NCI-H2227 (cell line): ENCODE measurements around the gene NFIC.

Experiments
- DNase-seq: peaks from one replicate; lab custom pipeline; 2025; ENCODE audit not compliant: unreplicated experiment; lab: John Stamatoyannopoulos, UW

NFIC gene

DNA sequence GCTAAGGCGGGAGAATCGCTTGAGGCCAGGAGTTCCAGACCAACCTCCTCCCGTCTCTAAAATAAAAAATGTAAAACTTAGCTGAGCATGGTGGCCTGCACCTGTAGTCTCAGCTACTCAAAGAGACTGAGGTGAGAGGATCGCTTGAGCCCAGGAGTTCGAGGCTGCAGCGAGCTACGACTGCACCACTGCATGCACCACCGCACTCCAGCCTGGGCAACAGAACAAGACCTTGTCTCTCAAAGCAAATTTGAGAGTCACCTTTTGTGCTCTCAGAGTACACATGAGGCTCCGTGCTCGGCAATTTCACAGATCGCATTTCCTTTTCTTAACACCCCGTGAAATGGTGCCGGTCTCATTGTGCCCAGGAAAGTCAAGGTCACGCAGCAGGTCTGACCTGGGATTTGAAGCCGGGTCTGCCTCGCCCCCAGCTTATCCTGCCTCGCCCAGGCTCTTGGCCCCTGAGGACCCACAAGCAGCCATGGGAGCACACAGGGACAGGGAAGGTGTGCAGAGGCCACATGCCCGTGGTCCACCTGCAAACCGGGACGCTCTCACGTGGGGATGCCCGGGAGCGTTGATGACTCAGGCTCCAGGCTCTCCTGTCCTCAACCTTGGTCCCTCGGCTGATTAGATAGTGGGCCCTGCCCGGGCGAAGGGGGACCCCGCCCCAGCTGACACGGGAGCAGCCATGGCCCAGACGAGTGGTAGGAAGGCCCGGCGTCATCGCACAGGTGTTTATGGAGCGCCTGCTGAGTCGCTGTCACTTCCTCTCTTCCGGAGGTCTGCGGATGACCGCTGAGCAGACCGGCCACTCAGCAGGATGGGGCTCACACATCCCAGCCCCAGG, 115.1 kb downstream of the NFIC start:
- DNase-seq: no peak

DNA sequence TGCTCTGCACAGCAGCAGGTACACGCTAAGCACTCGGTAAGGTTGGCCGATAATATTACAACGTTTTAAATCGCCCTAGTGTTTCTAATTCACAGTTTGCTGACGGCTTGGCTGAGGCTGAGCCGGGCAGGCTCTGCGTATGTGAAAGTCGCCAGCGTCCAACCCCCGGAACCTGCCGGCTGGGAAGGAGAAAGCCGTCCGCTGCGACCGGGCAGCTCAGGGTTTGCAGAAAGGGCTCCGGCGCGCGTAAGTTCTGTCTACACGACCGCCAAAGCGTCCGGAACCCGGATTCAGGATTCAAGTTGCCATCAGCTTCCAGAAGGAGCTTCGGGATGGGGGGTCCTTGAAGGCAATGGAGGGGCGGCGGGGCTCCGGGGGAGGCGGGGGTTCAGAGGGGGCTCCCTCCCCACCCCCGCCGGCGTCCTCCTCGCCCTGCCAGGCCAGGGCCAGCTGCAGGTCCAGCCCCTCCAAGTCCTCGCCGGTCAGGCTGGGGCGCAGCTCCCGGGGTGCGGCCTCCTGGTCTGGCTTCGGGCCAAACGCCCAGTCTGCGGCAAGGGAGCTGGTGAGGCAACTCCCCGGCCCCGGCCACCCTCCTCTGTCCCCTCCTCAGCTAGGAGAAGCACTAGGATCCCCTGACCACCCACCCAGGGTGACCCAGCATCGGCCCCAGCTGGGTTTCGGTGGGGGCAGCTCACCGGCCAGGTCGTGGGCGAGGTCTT, 116.3 kb downstream of the NFIC start:
- peak; percentile 35 for DNase-seq

DNA sequence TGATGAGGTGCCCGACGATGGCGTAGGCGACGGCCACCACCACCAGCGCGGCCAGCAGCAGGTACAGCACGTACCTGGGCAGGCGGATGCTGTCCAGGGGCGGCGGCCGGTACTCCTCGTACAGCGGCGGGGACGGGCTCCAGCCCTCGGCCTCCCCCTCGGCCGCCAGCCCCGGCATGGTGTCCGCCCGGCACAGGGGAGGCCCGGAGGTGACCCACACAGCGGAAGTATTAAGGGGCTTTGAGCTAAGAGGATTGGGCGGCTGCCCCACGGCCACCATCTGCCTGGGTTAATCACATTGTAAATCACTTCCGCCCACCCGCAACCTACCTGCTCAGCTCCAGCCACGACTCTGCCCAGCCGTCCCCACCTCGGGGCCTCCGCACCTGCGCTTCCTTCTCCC, 116.8 kb downstream of the NFIC start, which contains the start of gene SMIM44:
Gene SMIM44, minus strand, starts transcription at position 216 of the 403 bp plus-strand sequence. Its CDS starts 38 bp downstream, at position 178.
- no peak for DNase-seq

DNA sequence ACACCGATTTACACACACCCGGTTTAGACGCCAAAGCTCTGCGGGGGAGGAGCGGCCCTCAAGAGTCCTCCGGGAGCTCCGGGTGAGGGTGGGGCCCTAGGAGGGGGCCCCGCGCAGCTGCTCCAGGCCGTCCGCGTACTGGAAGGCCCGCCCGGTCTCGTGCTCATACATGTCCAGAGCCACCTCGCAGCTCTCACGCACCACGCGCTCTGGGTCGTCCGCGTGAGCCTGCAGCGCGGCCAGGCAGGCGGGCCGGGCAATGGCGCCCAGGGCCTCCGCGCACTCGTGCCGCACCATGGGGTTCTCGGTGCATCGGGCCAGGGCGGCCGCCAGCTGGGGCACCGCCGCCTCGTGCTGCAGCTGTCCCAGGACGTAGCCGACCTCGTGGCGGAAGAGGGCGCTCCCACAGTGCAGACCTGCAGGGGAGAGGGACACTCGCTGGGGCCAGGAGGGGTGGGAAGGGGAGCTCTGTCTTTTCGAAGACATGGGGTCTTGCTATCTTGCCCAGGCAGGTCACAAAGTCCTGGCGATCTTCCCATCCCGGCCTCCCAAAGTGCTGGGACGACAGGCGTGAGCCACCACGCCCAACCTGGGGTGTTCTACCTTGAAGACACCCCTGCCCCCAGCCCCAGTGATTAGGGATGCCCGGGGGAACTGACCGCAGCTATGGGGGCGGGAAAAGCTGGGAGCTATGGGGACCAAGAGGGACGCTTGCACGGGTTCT, 125.2 kb downstream of the NFIC start:
- no peak for DNase-seq

DNA sequence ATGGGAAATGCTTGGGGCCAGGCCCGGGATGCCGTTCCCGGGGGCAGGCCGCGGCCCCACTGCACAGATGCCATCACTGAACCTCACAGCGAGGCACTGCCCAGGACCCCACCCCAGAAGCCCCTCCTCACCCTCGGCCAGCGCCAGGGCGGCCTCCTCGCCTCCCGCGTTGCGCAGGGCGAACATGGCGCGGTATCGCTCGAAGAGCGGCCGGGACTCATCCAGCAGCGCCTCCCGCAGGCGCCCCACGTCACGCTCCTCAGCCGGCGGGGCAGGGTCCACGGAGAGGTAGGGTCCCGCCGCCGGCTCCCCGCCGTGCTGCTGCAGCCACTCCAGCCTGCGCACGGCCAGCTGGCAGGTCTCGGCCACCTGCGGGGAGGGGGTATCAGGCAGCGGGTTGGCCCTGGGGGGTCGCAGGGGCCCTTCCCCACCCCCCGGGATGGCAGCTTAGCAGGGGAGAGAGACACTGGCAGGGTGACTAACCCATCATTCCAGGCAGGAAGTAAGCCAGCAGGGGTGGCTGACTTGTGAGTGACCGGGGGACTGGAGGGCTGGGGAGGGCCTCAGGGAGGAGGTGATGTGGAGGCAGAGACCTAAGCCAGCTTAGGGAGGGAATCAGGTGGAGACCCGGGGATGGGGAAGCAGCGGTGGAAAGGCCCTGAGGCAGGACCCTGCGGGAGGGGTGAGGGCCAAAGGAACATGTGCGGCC, 125.9 kb downstream of the NFIC start:
- DNase-seq: no peak

DNA sequence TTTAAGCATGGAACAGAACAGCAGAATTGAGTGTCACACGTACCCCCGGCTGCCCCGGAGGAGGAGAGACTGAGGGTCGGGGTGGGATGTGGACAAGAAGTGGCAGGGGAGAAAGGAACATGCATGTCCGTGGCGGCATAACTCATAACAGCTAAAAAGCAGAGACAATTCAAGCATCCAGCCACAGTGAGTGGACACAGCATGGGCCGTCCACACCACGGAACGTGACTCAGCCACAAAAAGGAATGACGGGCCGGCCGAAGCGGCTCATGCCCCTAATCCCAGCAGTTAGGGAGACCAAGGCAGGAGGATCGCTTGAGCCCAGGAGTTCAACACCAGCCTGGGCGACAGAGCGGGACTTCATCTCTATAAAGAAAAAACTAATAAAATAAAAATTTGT, 126.5 kb downstream of the NFIC start:
- DNase-seq: no peak

DNA sequence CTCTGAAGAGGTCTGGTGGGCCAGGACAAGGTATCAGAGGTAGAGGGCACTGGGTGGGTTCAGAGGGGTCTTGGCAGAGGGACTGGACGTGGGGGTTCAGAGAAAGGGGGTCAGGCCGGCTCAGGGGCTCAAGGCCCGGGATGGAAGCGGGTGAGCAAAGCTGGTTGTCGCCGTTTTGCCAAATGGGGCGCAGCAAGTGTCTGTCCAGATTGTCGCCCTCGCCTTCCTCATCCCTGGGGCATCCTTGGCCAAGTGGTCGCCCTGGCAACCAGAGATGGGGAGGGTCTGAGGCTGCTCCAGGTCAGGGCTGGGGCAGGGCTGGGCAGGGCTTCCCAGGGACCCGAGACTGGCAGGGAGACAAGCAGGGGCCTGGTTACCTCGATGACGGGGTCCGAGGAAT, 127.3 kb downstream of the NFIC start:
- DNase-seq: no peak

DNA sequence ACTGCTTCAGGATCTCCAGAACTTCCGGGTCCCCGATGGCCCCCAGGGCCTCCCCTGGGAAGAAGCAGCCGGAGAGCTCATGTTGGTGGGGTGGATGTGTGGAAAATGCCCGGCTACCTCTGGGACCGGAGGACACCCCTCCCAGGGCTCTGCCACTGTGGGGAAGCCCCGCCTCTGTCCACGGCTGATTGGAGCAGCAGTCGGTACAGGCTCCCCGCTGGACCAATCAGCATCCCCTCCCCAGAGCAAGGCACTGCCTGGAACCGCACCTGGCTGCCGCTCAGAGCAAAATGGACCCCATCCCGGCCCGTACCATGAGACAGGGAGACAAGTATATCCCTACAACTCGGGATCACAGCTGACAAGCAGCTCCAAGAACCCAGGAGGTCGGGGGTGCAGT, 127.7 kb downstream of the NFIC start:
- peak; percentile 12 for DNase-seq

DNA sequence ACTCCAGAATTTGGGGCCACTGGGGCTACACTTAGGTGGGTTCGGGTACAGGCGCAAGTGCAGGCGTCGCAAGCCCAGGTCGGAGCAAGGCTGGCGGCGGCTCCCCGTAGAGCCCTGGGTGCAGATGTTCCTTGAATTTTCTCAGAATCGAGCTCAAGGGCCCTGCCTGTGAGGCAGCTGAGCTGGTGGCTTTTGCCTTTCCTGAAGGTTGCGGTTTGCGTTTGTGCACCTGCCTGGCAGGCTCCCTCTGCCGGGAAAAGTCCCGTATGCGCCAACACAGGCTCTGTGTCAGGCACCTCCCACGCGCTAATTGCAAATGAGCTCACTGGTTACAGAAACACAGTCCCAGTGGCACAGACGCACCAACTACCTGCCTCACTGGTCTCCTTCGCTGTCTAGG, 128.2 kb downstream of the NFIC start:
- no peak for DNase-seq

DNA sequence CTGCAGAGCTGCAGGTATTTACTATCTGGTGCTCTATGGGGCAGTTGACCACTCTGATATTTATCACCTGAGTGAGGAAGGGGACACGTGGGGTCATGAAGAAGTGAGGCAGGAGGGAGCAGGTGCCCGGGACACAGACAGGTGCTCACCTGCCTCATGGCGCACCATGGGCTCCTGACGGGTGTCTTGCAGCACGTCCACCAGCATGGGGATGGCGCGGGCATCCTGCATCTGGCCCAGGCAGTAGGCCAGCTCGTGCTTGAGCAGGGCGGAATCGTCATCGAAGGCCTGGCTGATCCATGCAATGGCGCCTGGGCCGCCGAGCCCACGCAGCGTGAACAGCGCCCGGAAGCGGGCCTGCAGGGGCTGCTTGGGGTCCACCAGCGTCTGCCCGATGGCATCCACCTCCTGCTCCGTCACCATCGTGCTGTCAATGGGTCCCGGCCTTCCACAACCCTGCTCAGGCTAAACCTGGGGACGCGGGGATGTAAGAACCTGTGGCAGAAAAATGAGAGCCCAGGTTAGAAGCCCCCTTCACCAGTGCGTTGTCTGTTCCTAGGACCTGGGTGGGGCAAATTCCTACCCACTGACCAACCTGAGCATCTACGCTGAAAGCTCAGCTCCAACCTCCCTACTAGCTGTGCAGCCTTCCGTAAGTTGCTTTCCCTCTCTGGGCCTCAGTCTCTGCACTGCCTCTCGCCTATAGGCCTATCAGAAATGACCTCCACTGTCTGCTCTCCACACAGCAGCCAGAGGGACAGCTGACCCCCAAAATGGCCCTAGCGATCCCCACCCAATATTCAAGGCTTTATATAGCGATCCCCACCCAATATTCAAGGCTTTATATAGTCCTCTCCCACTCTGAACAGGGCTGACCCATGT, 130.2 kb downstream of the NFIC start:
- no peak for DNase-seq

DNA sequence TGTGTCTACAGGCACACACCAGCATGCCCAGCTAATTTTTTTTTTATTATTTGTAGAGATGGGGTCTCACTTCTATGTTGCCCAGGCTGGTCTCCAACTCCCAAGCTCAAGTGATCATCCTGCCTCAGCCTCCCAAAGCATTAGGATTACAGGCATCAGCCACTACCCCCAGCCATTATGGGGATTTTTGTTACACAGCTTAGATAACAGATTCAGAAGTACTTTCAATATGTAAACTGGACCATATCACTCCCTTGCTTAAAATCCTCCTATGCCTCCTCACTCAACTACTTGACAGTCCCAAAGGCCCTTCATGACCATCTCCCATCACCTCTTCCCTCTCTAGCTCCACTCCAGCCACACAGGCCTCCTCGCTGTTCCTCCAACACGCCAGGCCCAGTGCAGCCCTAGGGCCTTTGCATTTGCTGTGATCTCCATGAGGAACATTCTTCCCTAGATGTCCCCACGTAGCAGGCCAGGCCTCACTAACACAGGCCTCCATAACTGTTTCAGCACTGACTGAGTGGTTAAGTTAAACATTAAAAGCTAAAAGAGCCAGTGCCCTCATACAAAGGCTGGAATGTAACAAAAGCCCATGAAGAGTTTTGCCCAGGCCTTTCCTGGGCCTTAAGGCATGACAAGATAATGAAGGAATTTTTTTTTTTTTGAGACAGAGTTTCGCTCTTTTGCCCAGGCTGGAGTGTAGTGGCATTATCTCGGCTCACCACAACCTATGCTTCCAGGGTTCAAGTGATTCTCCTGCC, 131.6 kb downstream of the NFIC start:
- DNase-seq: no peak

DNA sequence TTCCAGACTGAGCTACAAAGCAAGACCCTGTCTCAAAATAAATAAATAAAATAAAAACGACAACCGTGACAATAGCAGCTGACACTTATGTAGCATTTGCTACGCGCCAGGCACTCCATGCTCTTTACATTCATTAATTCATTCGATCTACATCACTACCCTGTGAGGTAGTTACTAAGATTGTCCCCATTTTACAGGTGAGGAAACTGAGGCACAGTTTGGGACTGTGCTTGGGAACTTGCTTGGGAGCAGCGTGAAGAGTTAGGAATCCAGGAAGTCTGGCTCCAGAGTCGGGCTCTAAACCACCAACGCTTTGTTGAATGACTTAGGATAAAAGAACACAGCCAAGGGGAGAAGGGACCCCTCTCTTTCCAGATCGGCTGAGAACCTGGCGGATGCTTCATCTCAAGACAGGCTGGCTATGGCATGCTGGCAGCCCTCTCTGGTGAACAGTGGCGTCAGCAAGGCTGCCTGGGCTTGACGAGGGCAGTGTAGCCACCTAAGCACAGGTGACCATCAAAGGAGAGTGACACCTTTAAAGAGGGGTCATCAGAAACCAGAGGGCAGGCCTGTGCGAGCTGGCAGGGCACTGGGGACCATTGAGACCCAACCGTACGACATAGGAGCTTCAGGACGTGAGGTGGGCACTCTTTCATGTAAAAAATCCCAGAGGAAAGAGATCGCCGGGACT, 133.5 kb downstream of the NFIC start:
- no peak for DNase-seq

DNA sequence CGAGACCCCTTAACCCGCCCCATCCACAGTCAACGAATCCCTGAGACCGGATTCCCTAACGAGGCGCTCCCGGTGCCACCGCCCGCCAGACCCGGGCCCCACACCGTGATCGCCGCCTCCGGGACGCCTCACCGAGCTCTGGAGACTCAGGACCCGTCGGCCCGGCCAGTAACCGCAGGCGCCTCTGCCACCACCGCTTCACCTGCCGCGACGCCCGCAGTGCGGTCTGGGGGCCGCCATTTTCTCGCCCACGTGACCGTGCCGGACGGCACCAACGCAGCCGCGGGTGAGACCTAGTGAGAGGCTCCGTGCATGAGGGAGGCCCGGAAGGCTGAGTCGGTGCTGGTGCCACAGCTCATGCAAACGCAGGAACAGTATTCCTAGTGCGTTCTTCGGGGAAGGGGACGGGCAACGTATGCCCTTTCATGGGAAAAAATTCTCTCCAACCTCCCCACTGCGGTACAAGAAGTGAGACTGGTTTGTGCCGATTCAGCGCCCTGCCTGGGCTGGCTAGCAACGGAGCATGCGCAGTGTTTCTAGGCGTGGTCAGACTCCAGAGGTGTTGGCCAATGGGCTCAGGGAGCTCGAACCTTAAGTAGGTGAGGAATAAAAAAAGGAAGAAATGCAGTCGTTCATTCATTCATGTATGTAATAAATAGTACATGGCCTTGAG, 134.2 kb downstream of the NFIC start, which contains the start of gene DOHH:
Gene DOHH, minus strand, starts transcription at position 246 of the 673 bp plus-strand sequence. CDS start 3,860 bp downstream, outside the sequence.
- peak; percentile 95 for DNase-seq

DNA sequence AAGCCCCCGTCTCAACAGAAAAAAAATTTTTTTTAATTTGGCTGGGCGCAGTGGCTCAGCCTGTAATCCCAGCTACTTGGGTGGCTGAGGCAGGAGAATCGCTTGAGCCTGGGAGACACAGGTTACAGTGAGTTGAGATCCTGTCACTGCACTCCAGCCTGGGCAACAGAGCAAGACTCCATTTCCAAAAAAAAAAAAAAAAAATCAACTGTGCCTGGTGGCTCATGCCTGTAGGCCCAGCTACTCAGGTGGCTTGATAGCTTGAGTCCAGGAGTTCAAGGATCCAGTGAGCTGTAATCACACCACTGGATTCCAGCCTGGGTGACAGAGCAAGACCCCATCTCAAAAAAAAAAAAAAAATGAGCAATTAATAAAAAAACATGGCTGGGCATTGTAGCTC, 135.4 kb downstream of the NFIC start:
- no peak for DNase-seq

DNA sequence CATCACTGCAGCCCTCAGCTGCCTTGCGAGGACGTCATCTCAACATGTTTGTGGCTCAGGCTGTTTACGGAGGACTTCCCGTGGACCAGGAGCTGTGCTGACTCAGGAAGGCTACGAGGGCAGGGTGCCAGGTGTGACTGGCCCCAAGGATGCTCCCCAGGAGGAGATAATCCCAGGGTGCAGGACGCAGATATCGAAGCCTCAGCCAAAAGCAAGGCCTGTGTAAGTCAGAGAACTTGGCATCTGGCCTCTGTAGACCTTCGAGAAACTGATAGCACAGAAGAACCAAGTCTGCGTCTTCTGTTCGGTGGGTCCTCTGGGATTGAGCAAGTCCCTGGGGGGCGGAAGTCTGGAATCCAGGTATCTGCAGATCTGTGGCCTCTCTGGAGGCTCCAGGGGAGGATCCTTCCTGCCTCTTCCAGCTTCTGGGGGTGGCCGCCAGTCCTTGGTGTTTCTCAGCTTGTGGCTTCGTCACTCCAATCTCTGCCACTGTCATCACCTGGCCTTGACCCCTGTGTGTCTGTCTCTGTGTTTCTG, 136.7 kb downstream of the NFIC start:
- DNase-seq: no peak

DNA sequence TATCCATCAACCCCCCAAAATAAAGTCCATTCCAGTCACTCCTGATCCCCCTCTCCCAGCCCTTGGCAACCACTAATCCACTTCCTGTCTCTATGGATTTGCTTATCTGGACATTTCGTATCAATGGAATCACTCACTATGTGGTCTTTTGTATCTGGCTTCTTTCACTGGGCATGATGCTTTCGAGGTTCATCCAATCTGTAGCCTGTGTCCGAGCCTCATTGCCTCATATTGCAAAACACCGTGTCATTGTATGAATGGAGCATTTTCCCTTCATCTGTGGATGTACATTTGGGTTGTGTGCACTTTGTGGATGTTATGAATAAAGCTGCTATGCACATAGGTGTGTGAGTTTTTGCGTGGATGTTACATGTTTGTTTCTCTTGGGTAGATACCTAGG, 138.4 kb downstream of the NFIC start:
- DNase-seq: no peak

DNA sequence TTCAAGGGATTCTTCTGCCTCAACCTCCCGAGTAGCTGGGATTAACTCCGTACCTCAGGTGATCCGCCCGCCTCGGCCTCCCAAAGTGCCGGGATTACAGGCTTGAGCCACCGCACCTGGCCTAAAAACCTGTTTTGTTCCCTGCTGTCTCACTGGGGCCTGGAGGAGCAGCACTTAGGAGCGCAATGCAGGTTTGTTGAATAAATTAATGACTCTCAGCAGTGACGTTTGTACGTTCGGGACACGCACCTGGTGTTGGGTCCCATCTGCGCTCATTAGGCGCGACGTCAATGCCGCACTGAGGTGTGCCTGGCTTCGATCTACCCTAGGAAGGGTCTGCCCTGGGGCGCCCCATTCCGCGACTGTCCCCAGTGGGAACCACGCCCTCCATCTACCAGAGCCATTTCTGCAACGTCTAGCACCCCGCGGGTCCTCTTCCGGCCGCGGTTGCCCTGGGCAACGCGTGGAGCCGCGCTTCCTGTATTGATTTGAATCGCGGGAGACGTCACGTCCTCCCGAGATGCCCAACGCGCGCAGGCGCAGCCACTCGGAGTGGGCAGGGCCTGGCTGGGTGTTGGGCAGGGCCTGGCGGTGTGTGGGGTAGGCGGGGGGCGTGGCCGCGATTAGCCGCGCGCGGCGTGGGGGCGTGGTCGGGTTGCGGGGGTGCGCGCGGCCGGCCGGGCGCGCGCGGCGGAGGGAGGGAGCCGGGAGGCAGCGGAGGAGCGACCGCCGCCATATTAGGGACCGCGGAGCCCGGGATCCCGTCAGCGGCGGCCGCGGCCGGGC, 139.4 kb downstream of the NFIC start, which contains the start of gene FZR1:
Gene FZR1, plus strand, starts transcription at position 714 of the 786 bp plus-strand sequence. CDS start 16,679 bp downstream, outside the sequence.
- peak; percentile 98 for DNase-seq
